HepG2 (cell line): ENCODE measurements around the gene POC1A. TPM values are rescaled to one million over a fixed set of nuclear protein-coding genes. Genes with fewer than 3 reads are reported as not detected.

Experiments
- AKAP8 ChIP-seq: sonication (generic); formaldehyde crosslinking; IDR thresholded peaks from 2 replicates; pipeline ENCODE4 v1.5.1; 2020; ENCODE audit warnings: mild to moderate bottlenecking, missing genetic modification reagents
- CBFB ChIP-seq: sonication (generic); formaldehyde crosslinking; IDR thresholded peaks from 2 replicates; pipeline ENCODE4 v1.4.0; 2020; ENCODE audit warnings: missing genetic modification reagents
- HNF1B ChIP-seq: sonication (generic); formaldehyde crosslinking; IDR thresholded peaks from 2 replicates; pipeline ENCODE4 v1.5.1; 2020; ENCODE audit warnings: mild to moderate bottlenecking, moderate library complexity, missing genetic modification reagents
- PAXIP1 ChIP-seq: sonication (generic); formaldehyde crosslinking; conservative IDR thresholded peaks from 2 replicates; pipeline ENCODE4 v1.4.0; 2020; ENCODE audit warnings: mild to moderate bottlenecking, missing genetic modification reagents, moderate library complexity
- REST ChIP-seq, 2 experiments: IDR thresholded peaks; 2 replicates each; pipeline ENCODE4 v1.6.1; 2011 to 2012; ENCODE audit warnings: low read length in 2 of 2, borderline replicate concordance in 1 of 2, low read depth in 1 of 2, mild to moderate bottlenecking in 1 of 2, moderate library complexity in 1 of 2
- SOX6 ChIP-seq, 2 experiments: fragments of 450-650 bp in 1 of 2; sonication (generic) in 1 of 2; formaldehyde crosslinking in 1 of 2; IDR thresholded peaks; 2 replicates each; pipeline versions ENCODE4 v1.4.0 to v1.6.1; 2017 to 2020; ENCODE audit warnings: antibody characterized with exemption in 1 of 2, mild to moderate bottlenecking in 1 of 2, missing genetic modification reagents in 1 of 2
- polyA plus RNA-seq, 8 experiments: library from polyadenylated mRNA; depleted of rRNA in 3 of 8; stranded (reverse) in 7 of 8; unstranded in 1 of 8; fragments of >200 nt; fragmentation: Illumina TruSeq in 4 of 8; extraction: Trizol in 4 of 8; gene quantifications; 2 replicates each; pipeline versions ENCODE4 v1.2.1 to v1.2.3, GENCODE V29; 2011 to 2016; ENCODE audit warnings: low read depth in 4 of 8, missing spikeins in 1 of 8, mixed read lengths in 1 of 8; ENCODE audit not compliant: insufficient read depth in 1 of 8
- total RNA-seq, 5 experiments: library from RNA; depleted of rRNA; stranded (reverse); fragments of >200 nt; fragmentation: Illumina TruSeq; extraction: Trizol; gene quantifications; 2 replicates each; pipeline ENCODE4 v1.2.3, GENCODE V29; 2016; ENCODE audit warnings: low read depth in 1 of 5

The POC1A gene
- total and polyA plus RNA-seq, 2 of the 13 experiments (the other 11 are each of a cell fraction or from before 2014, with no cell fraction given), result 14.6 to 20.0 TPM

GRCh38 chr3:52177701-52178042 lies 23.4 kb upstream of the POC1A start (continued):
- TF ChIP-seq HNF1B (no peak; the same call in 1 of the 2 replicates), AKAP8 (CRISPR knock-in tag) (no peak), CBFB (CRISPR knock-in tag) (no peak), SOX6 (IDR thresholded peaks at IDR 0.05) (no peak), SOX6 (CRISPR knock-in tag; IDR thresholded peaks at IDR 0.05) (peak; percentile 6; the same call in 1 of the 2 replicates), REST (IDR thresholded peaks at IDR 0.05; ENCODE audit: borderline replicate concordance in 1 of 2, low read depth in 1 of 2, low read length in 2 of 2) (no peak), PAXIP1 (CRISPR knock-in tag) (peak; percentile 11)
- TF ChIP-seq, all 625 proteins: peak for 43
